ENCODE measurements around the gene MMP20.
"Not testable (repeated sequence)": the region's sequence is repeated elsewhere in the genome, so short reads cannot be mapped to it uniquely, and the experiment has no call there.

The MMP20 gene

GRCh38 chr11:102629908-102630307 is 4.8 kb upstream of the MMP20 start:
- H3K4me3 ChIP-seq (ENCODE audit: low read depth, low read length); DNase-seq (ENCODE audit: low read depth): not testable (repeated sequence)

DNA sequence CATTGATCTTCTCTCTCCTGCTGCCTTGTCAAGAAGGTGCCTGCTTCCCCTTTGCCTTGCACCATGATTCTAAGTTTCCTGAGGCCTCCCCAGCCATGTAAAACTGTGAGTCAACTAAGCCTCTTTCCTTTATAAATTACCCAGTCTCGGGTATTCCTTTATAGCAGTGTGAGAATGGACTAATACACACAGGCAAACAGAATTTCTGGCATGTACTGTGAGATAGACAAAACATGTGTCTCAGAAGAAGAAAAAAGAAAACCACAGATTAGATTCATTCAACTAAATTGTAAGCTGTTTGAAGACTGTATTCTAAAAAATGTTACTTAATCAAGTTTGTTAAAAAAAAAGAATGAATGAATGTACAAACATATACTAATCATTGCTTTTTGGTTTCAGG is 1.5 kb upstream of the MMP20 start:
- H3K4me3 ChIP-seq (ENCODE audit: low read depth, low read length): no peak overlapping the region
- no peak for DNase-seq (ENCODE audit: low read depth)

GRCh38 chr11:102623998-102624397 is 1.1 kb downstream of the MMP20 start:
- H3K4me3 ChIP-seq (ENCODE audit: low read depth, low read length): no peak overlapping the region
- DNase-seq (ENCODE audit: low read depth): no peak

DNA sequence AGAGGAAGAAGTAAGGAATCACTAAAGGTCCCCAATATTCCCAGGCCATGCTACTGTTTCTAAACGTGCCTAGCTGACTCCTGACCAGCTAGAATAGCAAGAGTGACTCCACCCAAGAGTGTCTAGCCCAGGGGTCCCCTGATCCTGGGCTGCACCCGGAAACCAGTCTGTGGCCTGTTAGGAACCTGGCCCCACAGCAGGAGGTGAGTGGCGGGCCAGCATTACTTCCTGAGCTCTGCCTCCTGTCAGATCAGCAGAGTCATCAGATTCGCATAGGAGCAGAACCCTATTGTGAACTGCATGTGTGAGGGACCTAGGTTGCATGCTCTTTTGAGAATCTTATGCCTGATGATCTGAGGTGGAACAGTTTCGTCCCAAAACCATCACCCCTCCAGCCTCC is 2.0 kb downstream of the MMP20 start:
- DNase-seq (ENCODE audit: low read depth): no peak
- H3K4me3 ChIP-seq (ENCODE audit: low read depth, low read length): no peak overlapping the region

DNA sequence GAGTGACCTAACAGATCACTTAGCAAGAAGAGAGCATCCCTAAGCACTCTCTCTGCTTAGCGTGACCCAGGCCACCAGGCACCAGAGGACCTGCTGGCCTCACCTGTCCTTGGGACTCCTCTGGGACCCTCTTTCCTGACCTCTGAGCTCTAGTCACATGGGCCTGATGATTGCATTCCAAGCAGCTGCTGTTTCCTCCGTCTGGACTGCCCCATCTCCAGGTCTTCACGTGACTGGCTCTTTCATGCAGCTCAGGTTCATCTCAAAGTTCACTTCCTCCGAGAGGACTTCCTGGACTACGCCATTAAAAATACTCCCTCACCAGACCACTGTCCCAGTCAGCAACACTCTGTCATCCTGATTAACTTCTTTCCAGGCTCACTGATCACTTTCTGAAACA is 2.9 kb downstream of the MMP20 start:
- DNase-seq (ENCODE audit: low read depth): no peak
- H3K4me3 ChIP-seq (ENCODE audit: low read depth, low read length): no peak overlapping the region

DNA sequence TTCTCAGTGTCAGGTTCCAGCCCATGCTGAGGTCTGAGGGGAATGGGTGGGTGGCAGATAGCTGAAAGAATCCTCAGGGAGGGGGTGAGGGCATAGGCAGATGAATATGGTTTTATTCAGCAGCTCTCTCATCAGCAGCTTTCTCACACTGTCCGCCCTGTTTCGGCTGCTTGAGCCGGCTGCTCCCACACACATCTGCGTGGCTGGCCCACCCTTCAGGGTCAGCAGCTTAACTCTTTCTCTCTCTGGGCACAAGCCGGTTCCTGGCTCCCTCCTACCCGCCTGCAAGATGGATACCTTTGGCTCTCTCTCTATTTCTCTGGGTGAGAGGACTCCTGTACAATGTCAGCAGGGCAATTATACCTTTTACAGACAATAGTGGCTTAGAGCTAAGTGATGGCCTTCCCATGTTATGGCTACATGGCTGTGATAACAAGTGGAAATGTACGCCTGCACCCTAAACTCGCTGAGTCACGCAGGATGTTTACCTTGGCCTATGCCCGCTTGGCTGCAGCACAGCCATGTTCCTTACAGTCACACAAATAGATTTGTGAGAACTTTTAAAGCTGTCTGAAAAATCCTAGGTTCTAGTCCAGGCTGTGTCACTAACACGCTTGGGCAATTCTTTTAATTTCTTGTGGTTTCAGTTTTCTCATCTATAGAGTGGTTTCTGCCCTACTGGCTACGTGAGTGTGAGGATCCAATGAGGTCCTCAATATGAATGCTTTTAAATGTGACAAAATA is 4.1 kb downstream of the MMP20 start:
- peak; percentile 47 for DNase-seq (ENCODE audit: low read depth)
- H3K4me3 ChIP-seq (ENCODE audit: low read depth, low read length): no peak overlapping the region

DNA sequence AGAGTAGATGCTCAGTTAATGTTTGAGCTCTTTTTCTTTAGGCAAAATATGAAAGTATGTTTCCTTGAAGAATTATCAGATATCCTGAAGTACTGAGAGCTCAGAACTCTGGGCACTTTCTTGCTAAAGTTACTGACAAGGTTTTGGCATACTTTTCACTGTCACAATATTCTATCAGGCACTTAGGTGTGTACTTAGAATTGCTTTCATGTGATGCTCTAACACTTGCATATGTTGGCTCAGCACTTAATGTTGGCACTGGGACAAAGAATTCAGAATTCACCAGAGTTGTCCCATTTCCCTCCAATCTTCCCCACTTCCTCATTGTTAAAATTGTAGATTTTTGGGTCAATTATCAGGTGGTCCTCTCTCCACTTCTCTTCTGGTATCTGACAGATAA is 5.0 kb downstream of the MMP20 start:
- no peak for DNase-seq (ENCODE audit: low read depth)
- H3K4me3 ChIP-seq (ENCODE audit: low read depth, low read length): no peak overlapping the region

GRCh38 chr11:102617466-102618008 is 7.6 kb downstream of the MMP20 start:
- no peak overlapping the region for H3K4me3 ChIP-seq (ENCODE audit: low read depth, low read length)
- DNase-seq (ENCODE audit: low read depth): no peak

DNA sequence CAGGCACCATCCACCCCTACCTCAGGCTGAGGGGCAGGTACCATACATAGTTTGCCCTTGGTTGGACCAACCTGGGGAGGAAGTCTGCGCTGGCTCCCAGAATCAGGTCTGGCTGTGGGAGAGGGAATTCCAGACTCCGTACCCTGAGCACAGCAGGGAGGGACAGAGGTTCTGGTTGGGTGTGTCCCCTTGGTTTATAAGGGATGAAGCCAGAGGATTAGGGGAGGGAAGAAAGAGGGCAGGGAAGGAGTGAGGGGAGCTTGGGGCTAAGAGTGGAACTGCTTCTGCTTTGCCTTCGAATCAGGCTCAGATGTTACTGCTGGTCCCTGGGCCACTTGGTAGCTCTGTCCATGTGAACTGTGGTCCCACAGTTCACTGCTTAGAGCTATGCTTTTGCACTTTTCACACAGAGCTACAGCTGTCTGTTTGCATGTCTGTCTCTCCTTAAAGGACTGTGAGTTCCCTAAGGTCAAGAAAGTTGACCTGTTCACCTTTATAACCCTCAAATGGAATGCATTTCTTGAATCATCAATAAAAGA is 9.2 kb downstream of the MMP20 start:
- no peak overlapping the region for H3K4me3 ChIP-seq (ENCODE audit: low read depth, low read length)

DNA sequence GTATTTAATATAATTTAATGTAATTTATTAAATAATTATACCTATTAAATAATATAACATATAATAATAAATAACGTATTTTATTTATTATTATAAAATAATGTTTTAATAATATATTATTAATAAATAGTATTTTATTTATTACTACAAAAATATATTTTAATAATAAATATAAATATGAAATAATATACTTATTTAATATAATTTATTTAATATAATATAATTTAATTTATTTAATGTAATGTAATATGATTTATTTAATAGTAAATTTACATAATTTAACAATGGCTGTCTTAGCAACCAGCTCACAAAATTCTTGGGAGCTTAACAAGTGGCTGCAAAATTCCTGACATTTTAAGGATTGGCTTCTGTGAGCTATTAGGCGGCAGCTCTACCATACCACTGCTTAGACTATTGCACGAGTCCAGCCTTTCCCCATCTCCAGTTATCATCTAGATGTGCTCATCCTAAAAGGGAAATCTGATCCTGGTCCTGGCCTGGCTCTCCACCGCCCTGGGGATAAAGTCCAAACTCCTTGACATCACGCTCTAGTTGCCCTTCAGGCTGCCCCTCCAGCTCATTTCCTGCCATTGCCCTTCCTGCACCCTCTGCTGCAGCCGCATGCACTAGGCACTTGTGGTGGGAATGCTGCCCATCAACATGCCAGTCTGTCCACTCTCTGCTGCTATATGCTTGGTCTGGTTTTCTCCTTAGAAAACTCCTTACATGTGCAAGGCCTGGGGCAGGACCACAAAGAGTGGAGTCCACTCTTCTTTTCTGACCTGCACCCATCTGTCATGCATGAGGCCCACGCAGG is 9.8 kb downstream of the MMP20 start:
- no peak for DNase-seq (ENCODE audit: low read depth)
- no peak overlapping the region for H3K4me3 ChIP-seq (ENCODE audit: low read depth, low read length)

More for the DNA sequence above, 9.2 kb downstream of the MMP20 start:
- DNase-seq (ENCODE audit: low read depth): no peak

GRCh38 chr11:102614485-102614884 is 10.6 kb downstream of the MMP20 start:
- DNase-seq (ENCODE audit: low read depth): no peak
- no peak overlapping the region for H3K4me3 ChIP-seq (ENCODE audit: low read depth, low read length)

GRCh38 chr11:102614031-102614430 is 11.1 kb downstream of the MMP20 start:
- no peak for DNase-seq (ENCODE audit: low read depth)

DNA sequence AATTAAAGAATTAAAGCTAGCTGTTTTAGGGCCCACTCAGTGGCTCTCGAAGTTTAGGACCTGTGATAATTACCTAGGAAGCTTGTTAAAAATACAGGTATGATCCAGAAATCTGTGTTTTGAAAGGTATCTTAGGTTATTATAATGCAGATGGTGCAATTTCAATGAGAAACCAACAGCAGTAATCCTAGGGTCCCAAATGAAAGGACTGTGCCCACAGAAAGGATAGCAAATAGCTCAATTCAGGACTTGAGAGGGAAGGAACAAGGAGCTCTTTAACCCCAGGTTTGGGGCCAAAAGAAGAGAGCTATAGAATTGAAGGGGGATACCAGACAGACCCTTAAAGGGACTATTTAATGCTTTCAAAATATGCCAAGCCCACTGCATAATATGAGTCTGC is 11.7 kb downstream of the MMP20 start:
- no peak for DNase-seq (ENCODE audit: low read depth)
- no peak overlapping the region for H3K4me3 ChIP-seq (ENCODE audit: low read depth, low read length)

More at GRCh38 chr11:102614031-102614430, 11.1 kb downstream of the MMP20 start:
- H3K4me3 ChIP-seq (ENCODE audit: low read depth, low read length): no peak overlapping the region

- no peak for DNase-seq (ENCODE audit: low read depth)
- H3K4me3 ChIP-seq (ENCODE audit: low read depth, low read length): no peak overlapping the region
Measured at GRCh38 chr11:102611291-102611690, 13.8 kb downstream of the MMP20 start.

DNA sequence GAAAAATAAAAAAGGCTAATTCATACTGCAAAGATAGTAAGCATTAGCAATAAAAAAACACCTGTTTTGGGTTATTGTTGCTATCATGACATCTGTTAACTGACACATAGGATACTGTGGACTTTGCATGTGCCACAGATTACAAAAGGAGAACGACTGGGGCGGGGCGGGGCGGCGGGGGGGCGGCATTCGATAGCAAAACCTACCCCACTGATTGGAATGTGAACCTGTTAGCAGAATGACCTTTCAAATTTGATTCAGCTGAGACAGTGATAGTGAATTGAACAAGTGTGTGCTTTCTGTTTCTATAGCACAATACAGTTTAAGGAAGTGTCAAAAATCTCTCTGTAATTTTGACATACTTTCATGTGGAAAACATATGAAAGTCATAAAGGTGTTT is 14.9 kb downstream of the MMP20 start:
- no peak for DNase-seq (ENCODE audit: low read depth)

DNA sequence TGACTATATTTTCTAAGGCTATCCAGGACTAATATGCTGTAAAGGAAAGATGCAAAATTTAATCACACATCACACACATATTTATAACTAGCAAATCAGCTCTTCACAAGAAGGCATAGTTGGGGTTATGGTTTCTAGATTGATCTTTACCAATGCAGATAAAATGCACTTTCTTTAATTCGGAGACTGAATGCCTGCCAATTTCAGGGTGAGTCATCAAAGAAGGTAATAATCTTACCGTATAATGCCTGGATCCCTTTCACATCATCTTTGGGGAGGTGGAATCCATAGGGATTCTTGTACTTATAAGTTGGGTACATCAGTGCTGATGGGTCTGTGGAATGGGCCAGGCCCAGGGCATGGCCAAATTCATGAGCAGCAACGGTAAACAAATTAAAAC is 16.4 kb downstream of the MMP20 start:
- DNase-seq (ENCODE audit: low read depth): no peak
- H3K4me3 ChIP-seq (ENCODE audit: low read depth, low read length): no peak overlapping the region

More for the DNA sequence above, 14.9 kb downstream of the MMP20 start:
- H3K4me3 ChIP-seq (ENCODE audit: low read depth, low read length): no peak overlapping the region

GRCh38 chr11:102604875-102605274 is 20.3 kb downstream of the MMP20 start:
- no peak overlapping the region for H3K4me3 ChIP-seq (ENCODE audit: low read depth, low read length)

GRCh38 chr11:102604011-102604410 is 21.1 kb downstream of the MMP20 start:
- H3K4me3 ChIP-seq (ENCODE audit: low read depth, low read length): no peak overlapping the region
- DNase-seq (ENCODE audit: low read depth): no peak

More at GRCh38 chr11:102604875-102605274, 20.3 kb downstream of the MMP20 start:
- DNase-seq (ENCODE audit: low read depth): no peak

DNA sequence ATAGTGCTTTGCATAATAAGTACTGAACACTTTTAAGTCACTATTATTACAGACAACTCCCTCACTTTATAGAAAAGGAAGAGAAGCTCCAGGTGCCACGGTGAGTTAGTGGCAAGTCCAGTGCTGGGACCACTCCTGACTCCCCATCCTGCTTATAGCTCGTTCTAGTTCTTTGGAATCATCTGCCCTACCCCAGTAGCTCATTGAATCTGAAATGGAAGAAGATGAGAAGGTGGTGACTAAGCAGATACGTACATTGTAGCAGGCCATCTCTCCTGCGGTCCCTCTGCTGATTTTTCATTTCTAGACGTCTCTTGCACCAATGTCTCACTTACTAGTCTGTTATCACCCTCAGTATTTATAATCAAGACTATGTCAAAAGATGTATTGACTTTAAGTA is 21.6 kb downstream of the MMP20 start:
- H3K4me3 ChIP-seq (ENCODE audit: low read depth, low read length): no peak overlapping the region

GRCh38 chr11:102603091-102603490 is 22.0 kb downstream of the MMP20 start:
- peak; percentile 39 for DNase-seq (ENCODE audit: low read depth)
- no peak overlapping the region for H3K4me3 ChIP-seq (ENCODE audit: low read depth, low read length)

More for the DNA sequence above, 21.6 kb downstream of the MMP20 start:
- no peak for DNase-seq (ENCODE audit: low read depth)
